ENCODE data around the gene TPO.
"Not testable (repeated sequence)": the region's sequence is repeated elsewhere in the genome, so short reads cannot be mapped to it uniquely, and the experiment has no call there.

Gene TPO

DNA sequence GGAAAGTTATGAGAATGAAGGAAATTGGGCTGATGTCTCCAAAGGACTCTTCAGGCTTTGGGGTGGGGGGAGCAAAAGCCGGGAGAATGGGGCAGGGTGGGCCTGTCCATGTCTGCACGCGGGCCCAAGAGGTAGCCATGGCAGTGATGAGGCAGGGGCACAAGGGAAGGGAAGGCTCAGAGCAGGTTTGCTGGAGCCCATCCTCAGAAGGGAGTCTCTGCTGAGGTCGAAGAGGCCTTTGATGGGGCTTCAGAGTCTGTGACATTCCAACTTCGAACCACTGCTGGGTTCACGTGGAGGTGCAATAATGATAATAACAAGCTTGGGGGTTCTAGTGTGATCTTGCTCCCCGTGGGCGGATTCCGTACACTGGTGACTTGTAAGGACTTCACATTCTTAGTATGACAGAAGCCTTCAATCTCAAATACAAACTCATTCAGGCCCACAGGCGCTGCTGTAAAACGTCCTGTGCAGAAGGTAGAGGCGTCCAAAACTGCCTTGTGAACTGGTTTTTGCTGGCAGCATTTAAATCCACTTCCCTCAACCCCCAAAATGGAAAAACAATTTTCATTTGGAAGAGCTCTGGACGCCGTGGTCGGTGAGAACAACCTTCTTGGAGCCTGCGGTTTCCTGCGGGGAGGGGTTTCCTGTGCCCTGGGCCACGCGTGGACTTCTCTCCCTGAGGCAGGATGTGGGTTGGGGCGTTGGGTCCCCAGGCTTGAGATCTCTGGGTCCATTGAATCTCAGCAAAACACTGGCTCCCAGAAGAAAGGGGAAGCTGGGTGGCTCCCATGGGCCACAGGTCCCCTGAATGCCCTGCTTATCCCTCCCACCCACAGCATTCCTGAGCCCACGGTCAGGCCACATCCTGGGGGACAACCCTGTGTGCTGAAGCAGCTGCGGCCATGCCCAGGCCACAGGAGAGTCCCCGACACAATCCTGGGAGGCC, 151.0 kb downstream of the TPO start:
- DNase-seq: no peak
- TF ChIP-seq, protein P1, sequence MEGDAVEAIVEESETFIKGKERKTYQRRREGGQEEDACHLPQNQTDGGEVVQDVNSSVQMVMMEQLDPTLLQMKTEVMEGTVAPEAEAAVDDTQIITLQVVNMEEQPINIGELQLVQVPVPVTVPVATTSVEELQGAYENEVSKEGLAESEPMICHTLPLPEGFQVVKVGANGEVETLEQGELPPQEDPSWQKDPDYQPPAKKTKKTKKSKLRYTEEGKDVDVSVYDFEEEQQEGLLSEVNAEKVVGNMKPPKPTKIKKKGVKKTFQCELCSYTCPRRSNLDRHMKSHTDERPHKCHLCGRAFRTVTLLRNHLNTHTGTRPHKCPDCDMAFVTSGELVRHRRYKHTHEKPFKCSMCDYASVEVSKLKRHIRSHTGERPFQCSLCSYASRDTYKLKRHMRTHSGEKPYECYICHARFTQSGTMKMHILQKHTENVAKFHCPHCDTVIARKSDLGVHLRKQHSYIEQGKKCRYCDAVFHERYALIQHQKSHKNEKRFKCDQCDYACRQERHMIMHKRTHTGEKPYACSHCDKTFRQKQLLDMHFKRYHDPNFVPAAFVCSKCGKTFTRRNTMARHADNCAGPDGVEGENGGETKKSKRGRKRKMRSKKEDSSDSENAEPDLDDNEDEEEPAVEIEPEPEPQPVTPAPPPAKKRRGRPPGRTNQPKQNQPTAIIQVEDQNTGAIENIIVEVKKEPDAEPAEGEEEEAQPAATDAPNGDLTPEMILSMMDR (IDR thresholded peaks at IDR 0.05; ENCODE audit: low read depth, low read length): no peak
- Histone ChIP-seq H3K9me3 (no peaks in the 10 kb centered on the region), H3K4me3 (ENCODE audit: low read depth, low read length) (no peak overlapping the region), H3K36me3 (no peaks in the 10 kb centered on the region), H3K27me3 (no peaks in the 10 kb centered on the region), H3K4me1 (no peaks in the 10 kb centered on the region)

DNA sequence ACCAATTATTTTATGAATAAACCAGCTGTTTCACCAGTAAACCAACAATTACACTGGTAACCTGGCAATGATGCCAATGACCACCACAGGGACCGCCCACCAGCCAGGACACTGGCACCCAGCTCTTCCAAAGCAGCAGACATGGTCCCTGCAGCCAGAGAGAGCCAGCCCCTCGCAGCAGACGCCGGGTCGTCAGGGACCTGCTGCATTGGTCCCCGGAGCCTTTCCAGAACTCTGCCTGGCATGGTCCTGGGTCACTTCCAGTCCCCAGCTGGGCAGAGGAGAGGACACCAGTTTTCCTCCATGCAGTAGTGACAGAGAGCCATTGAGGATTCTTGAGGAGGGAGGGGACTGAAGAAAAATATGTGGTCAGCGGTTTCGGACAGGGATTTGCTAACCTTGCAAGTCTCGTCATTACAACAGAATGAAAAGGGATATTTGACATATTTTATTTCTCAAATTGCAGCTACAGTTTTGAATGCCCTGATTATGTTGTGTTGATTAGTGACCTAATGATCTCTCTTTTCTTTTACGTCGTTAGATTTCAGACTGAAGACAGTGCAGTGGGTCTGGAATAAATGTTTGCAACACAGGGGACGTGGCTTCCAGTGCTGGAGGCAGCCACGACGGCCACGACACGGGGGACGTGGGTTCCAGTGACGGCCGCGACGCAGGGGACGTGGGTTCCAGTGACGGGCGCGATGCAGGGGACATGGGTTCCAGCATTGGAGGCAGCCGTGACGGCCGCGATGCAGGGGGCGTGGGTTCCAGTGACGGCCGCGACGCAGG, 154.5 kb downstream of the TPO start:
- TF ChIP-seq, protein P1 (IDR thresholded peaks at IDR 0.05; ENCODE audit: low read depth, low read length): no peak
- H3K4me3 ChIP-seq (ENCODE audit: low read depth, low read length): no peak overlapping the region
- no peaks in the 10 kb centered on the region for H3K9me3 ChIP-seq
- no peaks in the 10 kb centered on the region for H3K4me1 ChIP-seq
- no peak for DNase-seq
- no peaks in the 10 kb centered on the region for H3K36me3 ChIP-seq
- H3K27me3 ChIP-seq: no peaks in the 10 kb centered on the region

DNA sequence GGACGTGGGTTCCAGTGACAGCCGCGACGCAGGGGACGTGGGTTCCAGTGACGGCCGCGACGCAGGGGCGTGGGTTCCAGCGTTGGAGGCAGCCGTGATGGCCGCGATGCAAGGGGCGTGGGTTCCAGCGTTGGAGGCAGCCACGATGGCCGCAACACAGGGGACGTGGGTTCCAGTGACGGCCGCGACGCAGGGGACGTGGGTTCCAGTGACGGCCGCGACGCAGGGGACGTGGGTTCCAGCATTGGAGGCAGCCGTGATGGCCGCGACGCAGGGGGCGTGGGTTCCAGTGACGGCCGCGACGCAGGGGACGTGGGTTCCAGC, 155.0 kb downstream of the TPO start:
- H3K4me1 ChIP-seq; H3K27me3 ChIP-seq; DNase-seq; H3K9me3 ChIP-seq; H3K4me3 ChIP-seq (ENCODE audit: low read depth, low read length); H3K36me3 ChIP-seq: not testable (repeated sequence)

DNA sequence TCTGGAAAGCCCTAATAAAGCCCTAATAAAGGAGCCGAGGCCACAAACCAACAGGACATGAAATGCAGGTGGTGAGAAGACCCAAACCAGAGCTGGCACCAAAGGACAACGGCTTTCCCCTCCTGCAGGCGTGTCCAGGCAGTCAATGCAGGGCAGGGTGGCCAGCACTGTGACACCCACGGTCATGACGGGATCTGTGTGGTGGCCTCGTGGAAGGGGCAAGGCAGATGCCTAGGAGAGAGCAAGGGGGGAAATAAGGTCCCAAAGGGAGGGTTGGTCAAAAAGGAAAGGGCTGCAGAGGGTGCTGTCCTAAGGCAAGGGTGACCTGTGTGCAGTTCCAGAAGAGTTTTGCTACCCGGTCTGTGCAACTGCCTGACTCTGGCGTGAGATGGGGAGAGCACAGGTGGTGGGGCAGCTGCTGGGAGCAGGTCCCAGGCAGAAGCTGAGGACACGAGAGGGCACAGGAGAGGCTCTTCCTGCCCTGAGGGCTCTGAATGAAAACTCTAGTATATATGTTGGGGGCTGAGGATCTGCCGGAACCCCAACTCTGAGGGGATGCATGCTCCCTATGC, 156.7 kb downstream of the TPO start:
- Histone ChIP-seq H3K4me1 (no peaks in the 10 kb centered on the region), H3K27me3 (no peaks in the 10 kb centered on the region), H3K4me3 (ENCODE audit: low read depth, low read length) (no peak overlapping the region), H3K36me3 (no peaks in the 10 kb centered on the region), H3K9me3 (no peaks in the 10 kb centered on the region)
- no peak for DNase-seq
- TF ChIP-seq, protein P1 (IDR thresholded peaks at IDR 0.05; ENCODE audit: low read depth, low read length): no peak

DNA sequence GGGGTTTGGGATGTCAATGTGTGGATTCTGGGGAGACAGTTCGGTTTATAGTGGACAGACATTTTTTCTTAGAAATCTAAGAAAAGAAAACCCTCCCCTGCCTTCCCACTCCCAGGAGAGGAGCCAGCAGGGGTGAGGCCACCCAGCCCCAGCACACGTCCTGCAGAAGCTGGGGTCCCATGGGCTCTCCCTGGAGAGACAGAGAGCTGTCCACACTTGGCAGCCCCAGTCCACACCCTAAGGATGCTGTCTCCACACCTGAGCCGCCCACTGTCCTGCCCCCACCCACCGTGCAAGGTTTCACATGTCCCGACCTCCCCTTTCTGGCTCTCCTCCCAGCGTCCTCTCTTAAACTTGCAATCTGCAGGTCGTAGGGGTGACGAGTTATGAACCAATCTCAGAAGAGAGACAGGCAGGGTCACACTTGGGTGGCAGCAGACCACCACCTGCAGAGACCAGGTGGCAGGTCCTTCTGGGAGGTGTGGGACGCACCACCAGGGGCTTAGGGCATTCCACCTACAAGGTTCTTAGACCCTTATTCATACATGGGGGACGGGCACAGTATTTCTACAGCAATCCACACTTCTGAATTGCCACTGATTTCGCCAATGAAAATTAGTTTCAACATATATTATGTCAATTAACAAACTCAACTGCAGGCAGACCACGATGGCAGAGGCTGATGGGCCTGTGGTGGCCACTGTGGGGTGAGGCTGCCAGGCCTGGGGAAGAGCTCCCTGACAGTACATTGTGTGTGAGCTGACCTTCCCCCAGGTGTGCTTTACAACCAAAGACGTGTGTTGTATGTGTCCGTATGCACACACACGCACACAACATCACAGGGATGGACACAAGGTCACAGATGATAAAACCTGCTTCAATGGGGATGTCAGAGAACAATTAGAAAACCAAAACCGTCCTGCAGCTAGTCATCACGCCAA, 158.5 kb downstream of the TPO start:
- Histone ChIP-seq H3K4me3 (ENCODE audit: low read depth, low read length) (no peak overlapping the region), H3K9me3 (no peaks in the 10 kb centered on the region), H3K36me3 (no peaks in the 10 kb centered on the region), H3K27me3 (no peaks in the 10 kb centered on the region), H3K4me1 (no peaks in the 10 kb centered on the region)
- DNase-seq: no peak
- TF ChIP-seq, protein P1 (IDR thresholded peaks at IDR 0.05; ENCODE audit: low read depth, low read length): no peak

DNA sequence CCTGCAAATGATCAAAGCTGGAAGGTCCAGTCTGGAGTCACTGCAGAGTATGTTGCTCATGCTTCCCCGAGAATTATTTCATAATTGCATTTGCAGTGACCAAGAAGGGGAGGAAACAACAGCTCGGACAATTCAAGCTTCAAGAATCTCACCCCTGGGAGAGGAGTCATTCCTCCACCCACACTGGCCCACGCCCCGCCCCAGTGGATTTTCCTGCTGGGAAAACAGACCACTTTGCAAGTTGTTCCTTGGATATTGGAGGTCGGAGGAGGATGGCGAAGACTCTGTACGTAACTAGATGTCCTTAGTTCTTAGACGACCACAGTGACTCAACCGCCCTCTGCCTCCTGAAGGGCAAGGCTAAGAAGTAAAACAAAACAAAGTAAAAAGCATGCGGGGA, 159.4 kb downstream of the TPO start:
- DNase-seq: no peak
- Histone ChIP-seq H3K4me3 (ENCODE audit: low read depth, low read length) (no peak overlapping the region), H3K27me3 (no peaks in the 10 kb centered on the region), H3K9me3 (no peaks in the 10 kb centered on the region), H3K4me1 (no peaks in the 10 kb centered on the region), H3K36me3 (no peaks in the 10 kb centered on the region)
- TF ChIP-seq, protein P1 (IDR thresholded peaks at IDR 0.05; ENCODE audit: low read depth, low read length): no peak
